Fibroblast of gingiva (primary cell): ENCODE measurements around the gene SMG9.

Experiments
- DNase-seq: peaks from one replicate; pipeline ENCODE4 v3.0.0-alpha.2; 2011; ENCODE audit warnings: low read depth

The SMG9 gene, protein sequence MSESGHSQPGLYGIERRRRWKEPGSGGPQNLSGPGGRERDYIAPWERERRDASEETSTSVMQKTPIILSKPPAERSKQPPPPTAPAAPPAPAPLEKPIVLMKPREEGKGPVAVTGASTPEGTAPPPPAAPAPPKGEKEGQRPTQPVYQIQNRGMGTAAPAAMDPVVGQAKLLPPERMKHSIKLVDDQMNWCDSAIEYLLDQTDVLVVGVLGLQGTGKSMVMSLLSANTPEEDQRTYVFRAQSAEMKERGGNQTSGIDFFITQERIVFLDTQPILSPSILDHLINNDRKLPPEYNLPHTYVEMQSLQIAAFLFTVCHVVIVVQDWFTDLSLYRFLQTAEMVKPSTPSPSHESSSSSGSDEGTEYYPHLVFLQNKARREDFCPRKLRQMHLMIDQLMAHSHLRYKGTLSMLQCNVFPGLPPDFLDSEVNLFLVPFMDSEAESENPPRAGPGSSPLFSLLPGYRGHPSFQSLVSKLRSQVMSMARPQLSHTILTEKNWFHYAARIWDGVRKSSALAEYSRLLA

DNA sequence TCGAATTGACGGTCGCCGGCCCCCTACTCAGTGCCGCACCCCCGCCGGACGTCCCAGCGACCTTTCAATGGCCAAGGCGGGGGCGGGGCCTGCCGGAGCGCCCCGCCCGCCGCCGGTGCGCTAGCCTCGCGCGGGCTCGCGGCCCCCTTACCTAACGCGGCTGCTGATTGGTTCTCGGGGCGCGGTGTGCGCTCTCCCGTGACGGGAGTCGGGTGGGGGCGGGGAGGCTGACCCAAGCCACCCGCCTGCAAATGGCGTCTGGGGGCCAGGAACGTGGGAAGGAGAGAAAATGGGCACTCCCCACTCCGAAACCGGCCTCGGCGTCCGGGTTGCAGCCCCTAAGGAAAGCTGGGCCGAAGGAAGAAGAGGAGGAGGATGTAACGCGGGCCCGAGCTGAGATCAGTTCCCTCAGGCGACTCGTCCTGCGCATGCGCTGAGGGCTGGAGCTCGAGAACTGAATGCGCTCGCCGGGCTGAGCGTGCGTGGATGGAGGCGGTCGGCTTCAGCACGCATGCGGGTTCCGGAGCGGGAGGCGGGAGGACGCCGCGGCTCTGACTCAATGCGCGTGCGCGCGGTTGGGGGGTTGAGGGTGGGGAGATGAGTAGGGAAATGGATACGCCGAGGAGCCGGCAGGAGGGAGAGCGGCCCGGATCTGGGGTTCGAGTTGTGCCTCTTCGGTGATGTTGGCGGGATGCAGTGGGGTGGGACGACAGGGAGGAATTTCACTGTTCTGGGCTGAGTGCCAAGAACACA is at the start of gene SMG9:
SMG9 (minus strand) TSS at position 460 of the 753 bp plus-strand sequence. CDS start 4,221 bp downstream, outside the sequence.
- peak; percentile 96 for DNase-seq

DNA sequence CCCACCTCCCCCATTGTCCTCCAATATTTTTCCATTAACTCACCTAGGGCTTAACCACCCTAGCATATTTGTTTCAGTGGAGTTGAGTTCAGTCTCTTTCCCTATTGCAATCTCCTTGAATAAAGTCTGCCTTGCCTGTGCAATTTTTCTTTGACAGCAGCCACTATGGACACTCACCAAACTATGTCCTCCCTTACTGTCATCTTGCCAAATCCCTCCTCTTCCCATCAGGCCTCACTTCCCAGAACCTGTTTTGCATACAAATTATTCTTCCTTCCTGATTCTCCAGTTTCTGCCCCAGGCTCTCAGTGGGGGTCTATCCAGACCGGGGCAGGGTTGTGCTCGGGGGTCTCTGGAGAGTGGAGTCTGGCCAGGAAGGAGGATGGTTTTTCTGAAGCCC is 49.7 kb upstream of the SMG9 start:
- no peak for DNase-seq

DNA sequence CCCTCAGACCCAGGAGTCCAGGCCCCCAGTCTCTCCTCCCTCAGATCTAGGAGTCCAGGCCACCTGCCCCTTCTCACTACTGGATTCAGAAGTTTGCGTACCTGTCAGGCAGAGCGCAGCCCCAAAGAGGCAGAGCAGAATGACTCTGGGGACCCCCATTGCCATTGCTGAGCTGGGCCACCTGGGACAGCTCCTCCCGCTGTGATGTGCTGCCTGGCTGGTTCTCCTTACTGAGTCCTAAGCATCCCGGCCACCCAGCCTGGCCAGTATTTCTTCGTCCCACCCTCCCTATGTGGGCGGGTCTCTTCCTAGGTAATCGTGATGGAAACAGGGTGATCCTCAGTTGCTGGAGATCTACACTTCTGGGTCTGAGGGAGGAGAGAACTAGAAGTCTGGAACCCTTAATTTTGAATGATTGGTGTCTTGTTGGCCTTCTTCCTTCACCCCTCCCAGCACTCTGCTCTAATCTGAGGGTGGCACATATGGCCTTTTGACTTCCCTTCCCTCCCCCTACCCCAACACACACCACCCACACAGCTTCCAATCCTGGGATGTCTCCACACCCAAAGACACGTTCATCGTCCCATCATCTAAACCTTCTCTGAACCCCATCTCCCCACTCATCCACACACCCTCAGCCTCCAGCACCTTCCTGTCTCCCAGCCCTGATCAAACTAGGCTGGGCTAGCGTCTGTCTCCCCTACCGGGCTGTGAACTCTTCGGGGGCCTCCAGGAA is 47.6 kb upstream of the SMG9 start, which contains the start of gene LYPD5:
LYPD5 (minus strand) TSS at position 232 of the 736 bp plus-strand sequence; CDS start at position 165, 67 bp downstream.
- DNase-seq, result no peak

DNA sequence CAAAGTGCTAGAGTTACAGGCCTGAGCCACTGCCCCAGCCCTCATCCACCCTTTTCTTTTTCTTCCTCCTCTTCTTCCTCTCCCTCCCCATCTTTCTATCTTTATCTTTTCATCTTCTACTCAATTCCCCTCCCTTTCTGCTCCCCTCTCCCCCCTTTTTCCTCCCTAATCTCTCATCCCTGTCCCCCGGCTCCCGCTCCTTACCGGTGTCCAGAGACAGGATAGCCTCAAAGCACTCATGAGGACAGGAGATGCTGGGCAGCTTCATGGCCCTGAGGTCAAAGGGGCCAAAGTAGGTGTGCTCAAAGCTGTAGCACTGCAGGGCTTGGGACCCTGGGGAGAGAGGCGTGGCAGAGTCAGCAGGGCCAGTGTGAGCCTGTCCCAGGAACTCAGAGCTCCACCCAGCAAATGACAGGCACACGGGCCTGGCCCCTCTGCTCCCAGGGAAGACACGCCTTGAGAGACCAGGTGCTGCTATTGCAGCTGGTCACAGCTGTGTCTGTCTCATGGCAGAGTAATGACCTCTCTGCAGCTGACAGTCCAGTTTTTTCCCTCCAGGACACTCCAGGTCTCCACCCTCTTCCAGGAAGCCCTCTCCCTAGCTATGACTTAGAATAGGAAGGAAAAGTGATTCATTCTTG is 44.9 kb upstream of the SMG9 start:
- no peak for DNase-seq

DNA sequence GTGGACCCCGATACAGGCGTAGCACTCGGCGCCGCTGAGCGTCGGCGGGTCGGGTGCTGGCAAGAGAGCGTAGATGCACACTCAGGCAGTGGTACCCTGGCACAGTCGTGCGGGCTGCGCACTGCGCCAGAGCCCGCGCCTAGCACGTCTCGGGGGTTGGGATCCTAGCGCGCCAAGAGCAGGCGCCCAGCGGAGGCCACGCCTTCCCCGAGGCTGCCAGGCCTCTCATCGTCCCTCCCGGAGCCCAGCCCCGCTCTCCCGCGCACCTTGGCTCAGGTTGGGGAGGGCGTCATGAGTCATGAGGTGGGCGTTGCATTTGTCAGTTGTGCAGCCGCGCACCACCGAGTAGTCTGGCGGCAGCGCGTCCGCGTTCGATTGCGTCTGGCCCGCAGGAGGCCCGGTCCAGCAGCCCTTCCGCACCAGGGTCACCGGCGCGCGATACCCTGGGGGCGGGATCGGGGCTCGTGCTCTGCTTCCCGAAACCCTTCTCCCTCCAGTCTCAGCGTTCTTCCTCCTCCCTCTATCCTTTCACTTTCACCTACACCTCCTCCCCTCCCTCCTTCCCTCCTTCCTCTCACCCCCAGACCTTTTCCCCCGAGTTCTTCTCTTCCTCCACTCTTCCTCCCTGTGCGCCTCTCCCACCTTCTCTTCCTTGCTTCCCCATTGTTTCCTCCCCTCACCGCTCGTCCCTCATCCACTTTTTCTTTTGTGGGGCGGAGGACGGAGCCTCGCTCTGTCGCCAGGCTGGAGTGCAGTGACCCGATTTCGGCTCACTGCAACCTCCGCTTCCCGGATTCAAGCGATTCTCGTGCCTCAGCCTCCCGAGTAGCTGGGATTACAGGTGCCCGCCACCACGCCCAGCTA is 44.0 kb upstream of the SMG9 start:
- DNase-seq, result no peak

DNA sequence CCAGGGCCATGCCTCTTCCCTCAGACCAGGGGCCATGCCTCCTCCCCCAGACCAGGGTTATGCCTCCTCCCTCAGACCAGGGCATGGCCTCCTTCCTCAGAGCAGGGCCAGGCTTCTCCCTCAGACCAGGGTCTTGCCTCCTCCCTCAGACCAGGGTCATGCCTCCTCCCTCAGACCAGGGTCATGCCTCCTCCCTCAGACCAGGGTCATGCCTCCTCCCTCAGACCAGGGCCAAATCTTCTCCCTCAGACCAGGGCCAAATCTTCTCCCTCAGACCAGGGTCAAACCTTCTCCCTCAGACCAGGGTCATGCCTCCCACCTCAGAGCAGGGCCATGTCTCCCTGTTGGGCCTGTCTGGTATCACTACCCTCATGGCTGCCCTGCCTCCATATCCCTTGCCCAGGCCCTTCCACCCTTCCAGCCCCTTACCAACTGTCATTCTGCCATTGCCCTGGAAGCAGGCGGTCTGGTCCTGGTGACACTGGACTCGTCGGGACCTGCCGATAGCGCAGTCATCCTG is 43.3 kb upstream of the SMG9 start:
- DNase-seq, result no peak

DNA sequence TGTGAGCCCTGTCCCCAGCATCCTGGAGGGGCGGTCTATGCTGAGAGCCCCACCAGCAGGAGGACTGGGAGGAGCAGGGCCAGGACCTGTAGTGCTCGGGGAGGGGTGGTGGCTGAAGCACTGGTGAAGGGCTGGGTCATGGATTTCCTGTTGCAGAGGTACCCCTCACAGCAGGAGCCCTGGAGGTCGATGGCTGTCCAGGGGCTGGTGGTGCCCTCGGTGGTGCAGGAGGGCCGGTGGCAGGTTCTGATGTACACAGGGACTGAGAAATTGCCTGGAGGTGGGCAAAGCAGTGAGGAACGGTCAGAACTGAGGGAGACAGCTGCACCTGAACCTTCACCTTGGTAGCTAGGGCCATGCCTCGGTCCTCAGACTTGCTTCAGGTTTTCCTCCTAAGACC is 42.8 kb upstream of the SMG9 start:
- no peak for DNase-seq

DNA sequence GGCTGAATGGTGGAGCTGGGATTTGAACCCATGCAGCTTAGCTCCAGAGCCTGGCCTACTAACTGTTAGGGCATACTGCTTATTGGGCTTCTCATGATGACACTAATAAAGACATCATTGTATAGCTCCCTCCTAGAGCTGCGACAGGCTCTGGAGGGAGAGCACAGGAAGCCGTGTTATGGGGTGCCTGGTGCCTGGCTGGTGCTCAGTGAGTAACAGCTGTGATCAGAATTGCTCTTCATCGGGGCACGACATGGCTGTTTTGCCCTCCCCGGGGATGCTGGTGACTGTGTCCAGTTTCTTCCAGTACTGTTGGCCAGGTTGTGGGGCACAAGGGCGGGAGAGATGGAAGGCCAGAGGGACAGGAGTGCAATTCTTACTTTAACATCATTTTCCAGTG is 42.4 kb upstream of the SMG9 start:
- DNase-seq, result no peak

DNA sequence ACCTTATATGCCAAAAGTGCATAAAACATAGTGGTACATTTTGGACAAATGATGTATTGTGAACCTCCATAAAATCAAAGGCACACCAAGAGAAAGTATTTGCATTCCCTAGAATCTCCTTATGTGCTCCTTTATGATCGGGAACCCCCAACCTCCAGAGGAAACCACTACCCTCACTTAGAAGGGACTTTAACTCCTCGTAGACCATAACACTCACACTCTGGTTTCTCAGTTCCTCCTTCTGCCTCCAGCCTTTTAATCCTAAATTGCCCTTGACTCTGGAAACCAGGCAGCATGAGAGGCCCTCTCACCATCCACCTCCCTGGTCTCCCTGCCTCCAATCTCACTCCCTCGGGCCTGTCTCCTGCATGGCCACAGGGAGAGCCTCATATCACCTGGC is 35.8 kb upstream of the SMG9 start:
- no peak for DNase-seq

DNA sequence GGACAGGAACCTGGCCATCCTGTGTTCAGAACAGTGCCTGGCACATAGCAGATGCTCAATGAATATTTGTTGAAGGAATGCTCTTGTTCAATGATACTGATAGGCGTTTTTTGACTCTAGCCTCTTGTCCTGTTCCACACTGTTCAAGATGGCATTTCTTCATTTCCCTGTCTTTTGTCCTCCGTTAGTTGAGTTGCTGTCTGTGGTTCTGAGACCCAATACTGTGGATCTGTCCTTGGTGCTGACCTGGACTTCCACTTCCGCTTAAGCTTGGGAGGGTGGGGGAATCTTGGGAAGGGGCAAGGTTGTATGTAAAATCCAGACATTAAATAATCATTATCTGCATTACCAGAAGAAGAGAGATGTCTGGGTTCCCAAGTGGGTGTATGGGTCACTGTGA is 34.3 kb upstream of the SMG9 start:
- DNase-seq, result peak; percentile 28

DNA sequence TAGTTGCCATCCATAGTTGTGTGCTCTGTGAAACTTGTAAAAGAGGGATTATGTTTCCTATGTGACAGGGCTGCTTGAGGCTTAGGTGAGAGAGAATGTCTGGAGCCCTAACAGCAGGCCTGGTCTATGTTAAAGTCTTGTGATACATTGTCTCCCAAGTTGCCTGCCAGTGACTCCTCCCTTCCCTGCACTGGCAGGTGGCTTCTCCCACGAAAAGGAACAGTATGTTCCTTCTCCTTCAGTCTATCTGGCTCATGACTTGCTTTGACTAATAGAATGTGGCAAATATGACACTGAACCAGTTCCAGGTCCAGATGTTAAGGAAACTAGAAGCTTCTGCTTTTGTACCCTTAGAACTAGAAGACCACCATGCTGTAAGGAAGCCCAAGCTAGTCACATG is 31.9 kb upstream of the SMG9 start:
- DNase-seq, result no peak

DNA sequence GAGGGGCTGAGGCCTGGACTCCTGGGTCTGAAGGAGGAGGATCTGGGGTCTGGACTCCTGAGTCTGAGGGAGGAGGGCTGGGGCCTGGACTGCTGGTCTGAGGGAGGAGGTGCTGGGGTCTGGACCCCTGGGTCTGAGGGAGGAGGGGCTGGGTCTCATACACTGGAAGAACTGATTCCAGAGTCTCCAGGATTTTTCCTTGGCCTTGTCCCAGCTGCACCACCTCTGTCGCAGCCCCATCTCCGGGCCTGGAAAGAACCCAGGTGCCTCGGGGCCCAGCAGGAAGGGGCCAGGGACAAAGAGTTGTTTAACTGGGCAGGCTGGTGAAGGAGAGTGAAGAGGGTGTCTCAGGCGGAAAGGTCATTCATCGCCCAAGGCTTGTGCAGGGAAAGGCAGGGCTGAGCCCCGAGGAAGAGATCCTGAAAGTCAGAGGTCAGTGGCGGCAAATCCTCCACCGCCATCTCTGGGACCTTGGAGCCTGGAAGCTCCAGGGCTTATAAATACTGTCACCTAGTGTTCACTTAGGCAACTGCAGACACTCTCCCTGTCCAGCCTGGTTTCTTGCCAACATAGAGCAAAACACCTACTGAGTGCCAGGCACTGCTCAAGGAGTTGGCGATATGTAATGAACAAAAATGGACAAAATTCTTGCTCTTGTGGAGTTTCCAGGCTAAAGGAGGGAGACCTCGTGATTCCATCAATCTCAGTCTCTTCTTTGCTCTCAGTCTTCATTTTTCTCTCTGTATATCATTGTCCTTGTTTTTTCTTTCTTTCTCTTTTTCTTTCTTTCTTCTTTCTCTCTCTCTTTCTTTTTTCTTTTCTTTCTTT is 30.4 kb upstream of the SMG9 start:
- peak; percentile 54 for DNase-seq

DNA sequence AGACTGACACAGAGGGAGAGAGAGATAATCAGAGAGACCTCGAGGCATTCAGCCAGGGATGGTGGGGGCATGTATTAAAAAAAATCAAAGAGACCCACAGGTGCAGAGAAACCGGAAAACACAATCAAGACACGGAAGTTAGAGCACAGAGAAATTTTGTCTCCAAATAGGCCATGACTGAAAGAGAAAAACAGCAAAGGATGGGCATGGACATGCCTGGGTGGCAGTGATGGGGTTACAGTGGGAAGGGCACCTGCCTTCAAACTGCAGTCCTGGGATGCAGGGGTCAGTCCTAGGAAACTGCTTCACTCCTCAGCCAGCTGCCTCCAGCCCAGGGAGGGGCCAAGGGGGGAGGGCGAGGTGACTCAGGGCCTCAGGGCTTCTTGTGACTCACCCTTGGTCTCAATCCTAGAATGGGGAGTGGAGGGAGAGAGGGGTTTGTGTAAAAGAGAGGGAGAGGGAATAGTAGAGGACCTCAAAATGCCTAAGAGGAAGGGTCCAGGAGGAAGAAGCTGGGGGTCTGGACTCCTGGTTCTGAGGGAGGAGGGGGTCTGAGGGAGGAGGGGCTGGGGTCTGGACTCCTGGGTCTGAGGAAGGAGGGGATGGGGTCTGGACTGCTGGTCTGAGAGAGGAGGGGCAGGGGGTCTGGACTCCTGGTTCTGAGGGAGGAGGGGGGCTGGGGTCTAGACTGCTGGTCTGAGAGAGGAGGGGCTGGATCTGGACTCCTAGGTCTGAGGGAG is 29.6 kb upstream of the SMG9 start:
- peak; percentile 60 for DNase-seq

DNA sequence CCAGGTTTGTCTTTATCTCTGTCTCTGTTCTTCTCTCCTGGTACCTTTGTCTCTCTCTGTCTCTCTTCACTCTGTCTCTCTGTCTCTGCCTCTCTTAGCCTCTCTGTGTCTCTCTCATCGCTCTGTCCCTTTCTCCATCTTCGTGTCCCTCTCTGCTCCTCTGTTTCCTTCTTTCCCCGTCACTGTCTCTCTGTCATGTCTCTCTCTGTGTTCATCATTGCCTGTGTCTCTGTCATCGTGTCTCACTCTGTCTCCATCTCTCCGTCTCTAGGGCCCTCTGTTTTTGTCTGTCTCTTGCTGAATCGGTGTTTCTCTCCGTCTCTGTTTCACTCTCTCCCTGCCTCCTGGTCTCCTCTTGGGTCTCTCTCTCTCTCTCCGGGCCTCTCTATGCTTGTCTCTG is 28.9 kb upstream of the SMG9 start:
- DNase-seq, result no peak

DNA sequence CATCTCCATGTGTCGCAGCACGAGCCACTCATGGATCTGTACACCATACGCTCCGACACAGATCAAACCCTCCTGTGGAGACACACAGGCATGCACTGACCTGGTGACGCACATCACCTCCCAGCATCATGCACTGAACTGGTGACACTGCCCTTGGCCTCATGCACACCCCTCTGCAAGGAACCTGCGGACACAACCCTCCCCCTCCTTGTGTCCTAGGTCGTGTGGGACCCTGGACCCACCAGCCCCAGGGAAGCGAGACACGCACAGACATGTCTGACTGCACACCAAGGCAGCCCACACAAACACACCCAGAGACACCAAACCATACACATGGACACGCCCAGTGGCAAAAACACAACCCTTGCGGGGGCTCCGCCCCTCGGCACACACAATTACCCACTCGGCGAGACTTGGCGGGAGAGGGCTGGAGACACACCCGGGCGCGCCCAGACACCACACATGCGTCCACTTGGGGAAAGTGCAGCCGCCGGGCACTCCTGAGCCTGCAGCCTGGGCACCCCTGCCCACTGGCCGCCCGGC is 28.0 kb upstream of the SMG9 start:
- DNase-seq, result no peak

DNA sequence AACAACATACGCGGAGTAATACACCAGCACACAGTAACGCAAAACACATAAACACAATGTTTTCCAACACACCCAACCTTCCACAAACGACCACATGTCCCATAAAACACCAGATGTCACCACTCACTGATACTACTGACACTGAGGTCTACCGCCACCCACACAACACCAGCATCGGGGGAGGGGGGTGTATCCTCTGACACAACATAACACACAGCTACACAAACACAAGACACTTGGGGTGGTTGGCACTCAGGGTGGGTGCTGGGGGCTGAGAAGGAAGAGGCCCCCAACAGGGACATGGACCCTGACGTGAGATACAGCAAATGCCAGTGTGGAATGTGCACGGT is 27.5 kb upstream of the SMG9 start:
- no peak for DNase-seq

DNA sequence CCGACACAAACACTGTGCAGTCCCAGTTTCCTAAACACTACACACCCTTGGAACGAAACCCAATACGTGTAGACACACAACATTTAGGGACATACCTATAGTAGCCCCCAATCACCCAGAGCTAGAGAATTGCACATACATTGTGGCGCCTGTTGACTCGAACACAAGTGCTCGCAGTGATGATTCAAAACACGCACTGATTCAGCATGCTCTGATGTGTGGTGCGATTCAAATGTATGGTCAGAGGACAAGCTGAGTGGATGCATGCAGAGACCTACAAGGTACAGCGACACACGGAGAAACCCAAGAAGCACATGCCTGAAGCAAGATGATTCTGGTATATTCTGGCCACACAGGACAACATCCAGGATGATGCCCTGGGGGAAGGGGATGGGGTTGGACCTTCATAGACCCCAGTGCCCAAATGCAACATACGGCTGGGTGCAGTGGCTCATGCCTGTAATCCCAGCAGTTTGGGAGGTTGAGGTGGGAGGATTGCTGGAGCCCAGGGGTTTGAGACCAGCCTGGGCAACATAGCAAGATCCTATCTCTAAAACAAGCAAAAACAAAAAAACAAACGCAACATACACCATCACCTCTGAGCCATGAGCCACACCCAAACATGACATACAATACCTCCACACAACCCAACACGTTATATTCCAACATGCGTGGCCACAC is 27.0 kb upstream of the SMG9 start:
- DNase-seq, result no peak
